ENCODE results near the gene CKAP5. TPM values are rescaled to one million over a fixed set of nuclear protein-coding genes. Genes with fewer than 3 reads are reported as not detected.

The CKAP5 gene
- total RNA-seq, 3 donors from 2014 or later: 32.1 to 45.2 (median 41.4) TPM

- no peak for DNase-seq (ENCODE audit: low spot score in 2 of 2)
- Histone ChIP-seq H3K27ac (no peak overlapping the region), H3K9me3 (no peaks in the 10 kb centered on the region), H3K4me3 (no peak overlapping the region), H3K27me3 (no peaks in the 10 kb centered on the region), H3K36me3 (peaks cover 7% of the 10 kb centered on the region), H3K4me1 (no peaks in the 10 kb centered on the region)
- no peak for TF ChIP-seq POLR2AphosphoS5 (IDR thresholded peaks at IDR 0.05)
- TF ChIP-seq POLR2A (IDR thresholded peaks at IDR 0.05): no peak
- TF ChIP-seq, protein P1, sequence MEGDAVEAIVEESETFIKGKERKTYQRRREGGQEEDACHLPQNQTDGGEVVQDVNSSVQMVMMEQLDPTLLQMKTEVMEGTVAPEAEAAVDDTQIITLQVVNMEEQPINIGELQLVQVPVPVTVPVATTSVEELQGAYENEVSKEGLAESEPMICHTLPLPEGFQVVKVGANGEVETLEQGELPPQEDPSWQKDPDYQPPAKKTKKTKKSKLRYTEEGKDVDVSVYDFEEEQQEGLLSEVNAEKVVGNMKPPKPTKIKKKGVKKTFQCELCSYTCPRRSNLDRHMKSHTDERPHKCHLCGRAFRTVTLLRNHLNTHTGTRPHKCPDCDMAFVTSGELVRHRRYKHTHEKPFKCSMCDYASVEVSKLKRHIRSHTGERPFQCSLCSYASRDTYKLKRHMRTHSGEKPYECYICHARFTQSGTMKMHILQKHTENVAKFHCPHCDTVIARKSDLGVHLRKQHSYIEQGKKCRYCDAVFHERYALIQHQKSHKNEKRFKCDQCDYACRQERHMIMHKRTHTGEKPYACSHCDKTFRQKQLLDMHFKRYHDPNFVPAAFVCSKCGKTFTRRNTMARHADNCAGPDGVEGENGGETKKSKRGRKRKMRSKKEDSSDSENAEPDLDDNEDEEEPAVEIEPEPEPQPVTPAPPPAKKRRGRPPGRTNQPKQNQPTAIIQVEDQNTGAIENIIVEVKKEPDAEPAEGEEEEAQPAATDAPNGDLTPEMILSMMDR (IDR thresholded peaks at IDR 0.05): no peak
- intact Hi-C loops (cut with DNase I; ENCODE audit: low total_unique reads): no loop called here
These were observed 104.2 kb downstream of the CKAP5 start for GRCh38 chr11:46741600-46742484.

DNA sequence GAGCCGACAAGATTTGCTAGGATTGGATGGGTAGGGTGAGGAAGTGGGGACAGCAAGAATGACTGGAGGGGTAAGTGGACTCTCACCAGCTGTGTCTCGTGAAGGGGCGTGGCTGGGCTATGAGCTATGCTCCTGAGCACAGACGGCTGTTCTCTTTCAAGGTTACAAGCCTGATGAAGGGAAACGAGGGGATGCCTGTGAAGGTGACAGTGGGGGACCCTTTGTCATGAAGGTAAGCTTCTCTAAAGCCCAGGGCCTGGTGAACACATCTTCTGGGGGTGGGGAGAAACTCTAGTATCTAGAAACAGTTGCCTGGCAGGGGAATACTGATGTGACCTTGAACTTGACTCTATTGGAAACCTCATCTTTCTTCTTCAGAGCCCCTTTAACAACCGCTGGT, 107.2 kb downstream of the CKAP5 start:
- H3K36me3 ChIP-seq: peaks cover 3% of the 10 kb centered on the region
- DNase-seq (ENCODE audit: low spot score in 2 of 2): no peak
- H3K4me3 ChIP-seq: no peak overlapping the region

GRCh38 chr11:46737699-46738098, 108.4 kb downstream of the CKAP5 start:
- intact Hi-C loops (cut with DNase I; ENCODE audit: low total_unique reads): no loop called here
- H3K27me3 ChIP-seq: no peaks in the 10 kb centered on the region
- H3K4me3 ChIP-seq: no peak overlapping the region
- no peak overlapping the region for H3K27ac ChIP-seq
- H3K4me1 ChIP-seq: no peaks in the 10 kb centered on the region
- H3K9me3 ChIP-seq: no peaks in the 10 kb centered on the region
- TF ChIP-seq, protein P1 (IDR thresholded peaks at IDR 0.05): no peak
- TF ChIP-seq POLR2A (IDR thresholded peaks at IDR 0.05) (no peak), POLR2AphosphoS5 (IDR thresholded peaks at IDR 0.05) (no peak)
- H3K36me3 ChIP-seq: no peaks in the 10 kb centered on the region
- no peak for DNase-seq (ENCODE audit: low spot score in 2 of 2)

More for the DNA sequence above, 107.2 kb downstream of the CKAP5 start:
- Histone ChIP-seq H3K27ac (no peak overlapping the region), H3K27me3 (no peaks in the 10 kb centered on the region), H3K9me3 (no peaks in the 10 kb centered on the region), H3K4me1 (no peaks in the 10 kb centered on the region)
- intact Hi-C loops (cut with DNase I; ENCODE audit: low total_unique reads): no loop called here
- no peak for TF ChIP-seq POLR2AphosphoS5 (IDR thresholded peaks at IDR 0.05)
- TF ChIP-seq, protein P1 (IDR thresholded peaks at IDR 0.05): no peak

DNA sequence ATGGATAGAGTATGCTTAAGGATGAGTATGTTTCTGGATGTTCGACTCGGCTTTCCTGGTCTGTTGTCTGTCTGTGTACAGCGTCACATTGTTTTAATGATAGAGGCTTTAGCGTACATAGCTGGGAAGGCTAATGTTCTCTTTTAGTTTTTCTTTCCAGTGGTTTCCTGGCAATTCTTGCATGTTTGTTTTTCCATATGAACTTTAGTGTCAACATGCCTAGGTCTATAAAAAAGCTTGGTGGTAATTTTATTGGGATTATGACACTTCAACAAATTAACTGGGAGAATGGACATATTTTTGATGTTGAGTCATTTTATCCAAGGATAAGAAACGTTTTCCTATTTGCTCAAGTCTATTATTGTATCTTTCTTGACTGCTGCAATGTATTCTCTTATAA, 109.5 kb downstream of the CKAP5 start:
- TF ChIP-seq POLR2A (IDR thresholded peaks at IDR 0.05): no peak
- TF ChIP-seq POLR2AphosphoS5 (IDR thresholded peaks at IDR 0.05): no peak
- TF ChIP-seq, protein P1 (IDR thresholded peaks at IDR 0.05): no peak
- Histone ChIP-seq H3K27ac (no peak overlapping the region), H3K27me3 (no peaks in the 10 kb centered on the region), H3K4me3 (no peak overlapping the region), H3K4me1 (no peaks in the 10 kb centered on the region), H3K36me3 (no peaks in the 10 kb centered on the region), H3K9me3 (no peaks in the 10 kb centered on the region)
- intact Hi-C loops (cut with DNase I; ENCODE audit: low total_unique reads): no loop called here
- DNase-seq (ENCODE audit: low spot score in 2 of 2): no peak

DNA sequence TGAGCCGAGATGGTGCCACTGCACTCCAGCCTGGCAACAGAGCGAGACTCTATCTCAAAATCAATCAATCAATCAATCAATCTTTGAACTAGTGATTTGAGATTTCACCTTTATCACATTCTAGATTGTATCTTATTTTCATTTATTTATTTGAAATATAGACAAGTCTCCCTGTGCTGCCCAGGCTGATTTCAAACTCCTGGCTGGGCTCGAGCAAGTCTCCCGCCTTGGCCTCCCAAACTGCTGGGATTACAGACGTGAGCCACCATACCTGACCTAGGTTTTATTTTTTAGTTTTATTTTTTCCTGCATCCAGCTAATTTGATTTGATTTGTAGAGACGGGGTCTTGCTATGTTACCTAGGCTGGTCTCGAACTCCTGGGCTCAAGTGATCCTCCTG, 109.9 kb downstream of the CKAP5 start:
- TF ChIP-seq, protein P1 (IDR thresholded peaks at IDR 0.05): no peak
- TF ChIP-seq POLR2AphosphoS5 (IDR thresholded peaks at IDR 0.05) (no peak), POLR2A (IDR thresholded peaks at IDR 0.05) (no peak)
- H3K27me3 ChIP-seq: no peaks in the 10 kb centered on the region

More for the DNA sequence above, 109.9 kb downstream of the CKAP5 start:
- H3K27ac ChIP-seq: no peak overlapping the region
- H3K4me1 ChIP-seq: no peaks in the 10 kb centered on the region
- H3K9me3 ChIP-seq: no peaks in the 10 kb centered on the region
- intact Hi-C loops (cut with DNase I; ENCODE audit: low total_unique reads): no loop called here
- no peak overlapping the region for H3K4me3 ChIP-seq
- DNase-seq (ENCODE audit: low spot score in 2 of 2): no peak
- no peaks in the 10 kb centered on the region for H3K36me3 ChIP-seq
